HG03521 (cell line): ENCODE data around the gene ATXN7L3.

Experiments used
- ATAC-seq: cut with Tn5 transposase; IDR thresholded peaks from one replicate; pipeline ENCODE4 v1.9.1; 2021; ENCODE audit warnings: mild to moderate bottlenecking, moderate library complexity; ENCODE audit not compliant: unreplicated experiment

ATXN7L3 gene

DNA sequence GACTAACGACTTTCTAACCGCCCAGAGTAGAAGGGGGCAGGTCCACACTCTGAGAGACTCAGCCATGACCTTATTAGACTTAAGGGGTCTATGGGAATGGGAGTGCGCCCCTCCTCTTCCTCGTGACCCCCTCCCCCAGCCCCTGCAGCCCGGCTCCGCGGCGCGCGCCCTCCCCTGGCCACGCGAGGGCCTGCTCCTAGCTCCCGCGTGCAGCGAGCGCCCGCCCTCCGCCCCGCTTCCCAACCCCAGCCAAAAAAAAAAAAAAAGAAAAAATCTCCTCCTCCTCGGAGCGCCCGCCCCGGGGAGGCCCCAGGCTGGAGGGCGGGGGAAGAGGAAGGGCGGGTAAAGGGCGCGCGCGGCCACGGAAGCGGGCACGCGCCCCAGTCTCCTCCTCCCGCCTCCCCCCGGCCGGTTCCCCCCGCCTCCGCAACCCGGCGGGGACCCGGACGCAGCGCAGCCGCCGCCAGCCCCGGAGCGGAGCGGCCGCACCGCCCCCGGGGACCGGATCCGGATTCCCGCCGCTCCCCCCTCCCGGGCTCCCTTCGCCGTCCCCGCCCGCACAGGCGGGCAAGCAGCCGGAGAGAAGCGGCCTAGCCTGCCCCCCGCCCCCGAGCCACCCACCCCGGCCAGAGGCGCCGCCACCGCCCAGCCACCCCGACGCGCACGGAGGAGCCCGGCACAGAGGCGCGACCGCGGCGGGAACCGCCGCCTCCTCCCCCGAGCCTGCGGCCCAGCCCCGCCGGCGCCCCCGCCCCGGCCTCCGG lies 18.8 kb upstream of the ATXN7L3 start:
- peak; percentile 38 for ATAC-seq

- no peak for ATAC-seq
Observed at GRCh38 chr17:44217738-44218343, 18.2 kb upstream of the ATXN7L3 start.

- no peak for ATAC-seq
Observed at GRCh38 chr17:44216694-44217093, 17.0 kb upstream of the ATXN7L3 start.

GRCh38 chr17:44216173-44216572 lies 16.5 kb upstream of the ATXN7L3 start:
- no peak for ATAC-seq

DNA sequence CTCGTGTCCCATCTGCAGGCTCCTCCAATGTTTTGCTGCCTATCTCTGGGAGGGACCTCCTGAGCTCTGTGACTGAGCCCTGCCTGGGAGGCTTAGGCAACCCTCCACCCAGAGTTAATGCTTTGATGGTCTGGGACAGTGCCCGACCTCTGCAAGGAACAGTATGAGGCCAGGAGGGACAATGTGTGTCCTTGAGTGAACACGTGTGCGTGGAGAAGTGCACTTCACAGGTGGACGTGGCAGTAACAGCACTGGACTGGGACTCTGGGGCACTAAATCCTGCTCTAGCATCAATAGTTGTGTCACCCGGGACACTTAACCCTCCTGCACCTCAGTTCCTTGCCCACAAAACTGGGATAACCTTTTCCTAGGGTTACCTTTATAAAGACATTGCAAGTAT lies 15.2 kb upstream of the ATXN7L3 start:
- no peak for ATAC-seq

- no peak for ATAC-seq
Observed at GRCh38 chr17:44214230-44214494, 14.5 kb upstream of the ATXN7L3 start.

GRCh38 chr17:44213403-44214229 lies 13.9 kb upstream of the ATXN7L3 start:
- ATAC-seq: no peak

GRCh38 chr17:44212507-44213402 lies 13.1 kb upstream of the ATXN7L3 start:
- no peak for ATAC-seq

DNA sequence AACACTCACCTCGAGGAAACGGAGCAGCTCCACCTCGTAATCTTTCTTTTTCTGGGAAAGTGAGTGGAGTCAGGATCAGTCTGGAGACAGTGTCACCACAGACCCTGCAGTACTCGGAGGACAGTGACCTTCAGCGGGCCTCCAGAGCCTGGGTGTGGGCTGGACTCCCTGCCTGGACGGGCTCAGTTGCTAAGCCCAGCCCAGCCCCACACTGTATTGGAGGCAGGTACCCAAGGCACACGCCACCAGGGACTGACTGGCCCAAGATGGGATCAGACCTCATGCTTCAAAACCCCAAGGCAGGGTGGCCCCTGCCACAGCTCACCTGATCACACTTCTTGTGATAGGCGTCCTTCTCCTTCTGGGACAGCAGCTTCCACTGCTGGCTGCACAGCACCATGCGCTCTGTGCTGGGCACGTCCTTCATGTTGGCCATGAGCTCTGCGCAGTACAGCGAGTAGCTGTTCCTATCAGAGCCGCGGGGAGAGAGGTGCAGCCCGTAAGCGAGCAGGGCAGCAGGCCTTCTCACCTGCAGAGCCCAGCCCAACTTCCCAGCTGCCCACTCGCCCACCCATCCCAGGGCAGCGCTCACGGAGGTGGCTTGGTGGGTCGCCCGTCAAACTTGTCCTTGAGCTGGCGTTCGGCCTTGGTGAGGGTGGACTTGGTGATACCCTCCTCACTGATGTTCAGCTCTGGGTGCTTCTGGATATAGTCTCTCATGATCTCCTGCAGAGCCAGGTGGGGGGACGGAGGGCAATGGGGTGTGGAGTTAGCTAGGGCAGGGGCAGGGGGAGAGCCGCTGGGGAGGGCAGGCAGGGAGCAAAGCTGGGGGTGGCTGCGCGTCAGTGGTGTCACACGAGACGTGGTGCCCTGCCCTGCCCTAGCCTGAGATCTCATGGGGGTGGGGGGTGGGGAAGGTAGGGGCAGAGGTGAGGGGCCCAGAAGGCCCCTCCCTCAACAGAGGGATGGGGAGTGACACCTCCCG lies 11.9 kb upstream of the ATXN7L3 start:
- ATAC-seq: no peak

GRCh38 chr17:44210342-44211192 lies 10.9 kb upstream of the ATXN7L3 start:
- ATAC-seq: peak; percentile 70

DNA sequence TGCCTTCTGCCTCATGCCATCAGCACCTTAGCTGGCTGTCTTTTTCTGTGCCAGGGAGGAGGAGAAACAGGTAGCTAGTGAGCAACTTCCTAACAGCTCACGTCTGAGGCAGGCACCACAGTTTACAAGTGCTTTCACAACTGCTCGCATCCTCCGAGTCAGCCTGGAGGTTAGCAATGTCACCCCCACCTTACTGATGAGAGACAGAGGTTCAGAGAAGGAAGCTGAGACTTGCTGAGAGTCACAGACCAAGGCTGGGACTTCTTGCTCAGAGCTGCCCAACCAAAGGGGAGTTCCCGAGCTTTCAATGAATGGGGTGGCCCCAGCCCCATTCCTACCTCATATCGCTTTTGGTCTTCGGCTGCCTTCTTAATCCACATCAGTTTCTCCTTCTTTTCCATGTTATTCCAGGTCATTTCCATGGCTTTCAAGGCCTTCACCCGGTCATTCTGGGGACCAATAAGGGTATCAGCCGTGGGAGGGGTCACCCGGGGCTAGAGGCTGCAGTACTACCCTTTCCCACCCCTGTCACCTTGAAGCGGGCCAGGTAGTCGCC lies 10.2 kb upstream of the ATXN7L3 start:
- ATAC-seq: peak; percentile 8

GRCh38 chr17:44207743-44208142 lies 8.1 kb upstream of the ATXN7L3 start:
- ATAC-seq: no peak

DNA sequence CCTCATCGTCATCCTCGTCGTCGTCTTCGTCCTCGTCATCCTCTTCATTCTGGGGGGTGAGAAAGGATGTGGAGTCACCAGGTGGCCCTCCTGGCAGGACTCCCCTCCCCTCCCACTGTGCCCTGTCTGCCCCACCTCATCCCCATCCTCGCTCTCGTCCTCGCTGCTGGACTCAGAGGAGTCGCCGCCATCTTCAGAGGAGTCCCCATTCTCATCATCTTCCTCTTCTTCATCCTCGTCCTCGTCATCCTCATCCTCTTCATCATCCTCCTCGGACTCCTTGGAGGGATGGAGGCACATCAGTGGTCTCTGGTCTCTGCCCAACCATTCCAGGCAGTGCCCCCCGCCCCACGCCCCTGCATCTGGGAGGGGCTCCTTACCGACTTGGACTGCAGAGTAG lies 7.6 kb upstream of the ATXN7L3 start:
- no peak for ATAC-seq

- no peak for ATAC-seq
Observed at GRCh38 chr17:44206825-44207155, 7.1 kb upstream of the ATXN7L3 start.

DNA sequence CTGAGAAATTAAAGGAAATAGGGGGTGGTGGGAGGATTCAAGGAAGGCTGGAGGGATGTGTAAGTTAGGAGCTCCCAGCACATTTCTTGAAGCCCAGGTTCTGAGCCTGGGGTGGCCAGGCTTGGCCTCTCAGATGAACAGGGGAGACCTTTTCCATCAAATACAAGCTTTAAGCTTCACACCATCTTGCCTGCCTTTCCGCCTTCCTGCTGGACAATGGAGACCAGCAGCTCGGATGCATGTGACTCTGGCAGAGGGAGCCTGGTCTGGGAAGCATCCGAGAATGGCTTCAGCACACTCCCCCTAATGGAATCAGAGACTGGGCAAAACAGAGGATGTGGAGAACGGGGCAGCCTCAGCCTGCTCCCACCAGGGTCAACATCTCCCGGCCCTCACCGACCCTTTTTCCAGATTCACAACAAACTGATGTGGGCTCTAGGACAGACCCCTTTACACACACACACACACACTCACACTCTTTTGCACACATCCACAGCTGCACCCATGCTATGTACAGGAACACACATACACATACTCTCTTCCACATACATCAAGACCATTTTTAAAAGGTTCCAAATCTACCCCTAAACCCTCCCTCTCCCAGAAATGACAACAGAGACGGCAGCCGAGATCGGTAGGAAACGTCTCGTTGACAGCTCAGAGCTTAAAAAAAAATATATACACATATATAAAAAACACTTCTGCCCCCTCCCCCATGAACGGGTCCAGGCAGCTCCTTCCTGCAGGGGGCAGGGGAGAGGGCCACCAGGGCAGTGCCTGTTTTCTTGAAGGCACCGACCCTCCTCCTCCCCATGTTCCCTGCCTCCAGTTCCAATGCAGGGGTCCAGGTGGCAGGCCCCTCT lies 6.5 kb upstream of the ATXN7L3 start:
- ATAC-seq: no peak

DNA sequence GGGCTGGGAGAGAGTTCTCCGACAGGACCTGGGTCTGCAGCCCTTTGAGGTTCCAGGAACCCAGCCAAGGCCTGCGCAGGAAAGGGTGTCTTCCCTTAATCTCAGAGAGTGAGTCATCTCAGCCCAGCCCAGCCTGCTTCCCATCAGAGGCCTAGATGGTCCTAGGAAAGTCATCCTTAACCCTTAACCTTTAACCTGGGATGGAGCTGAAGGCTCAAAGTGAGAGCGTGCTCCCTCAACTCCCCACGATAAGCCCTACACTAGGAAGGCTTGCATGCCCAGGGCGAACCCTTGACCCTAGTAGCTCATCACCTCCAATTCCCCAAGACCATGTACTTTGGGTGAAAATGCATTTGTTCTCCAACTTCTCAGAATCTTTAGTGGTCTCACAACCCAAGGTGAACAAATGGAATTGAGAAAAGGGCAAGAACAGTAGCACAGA lies 4.8 kb upstream of the ATXN7L3 start:
- no peak for ATAC-seq

DNA sequence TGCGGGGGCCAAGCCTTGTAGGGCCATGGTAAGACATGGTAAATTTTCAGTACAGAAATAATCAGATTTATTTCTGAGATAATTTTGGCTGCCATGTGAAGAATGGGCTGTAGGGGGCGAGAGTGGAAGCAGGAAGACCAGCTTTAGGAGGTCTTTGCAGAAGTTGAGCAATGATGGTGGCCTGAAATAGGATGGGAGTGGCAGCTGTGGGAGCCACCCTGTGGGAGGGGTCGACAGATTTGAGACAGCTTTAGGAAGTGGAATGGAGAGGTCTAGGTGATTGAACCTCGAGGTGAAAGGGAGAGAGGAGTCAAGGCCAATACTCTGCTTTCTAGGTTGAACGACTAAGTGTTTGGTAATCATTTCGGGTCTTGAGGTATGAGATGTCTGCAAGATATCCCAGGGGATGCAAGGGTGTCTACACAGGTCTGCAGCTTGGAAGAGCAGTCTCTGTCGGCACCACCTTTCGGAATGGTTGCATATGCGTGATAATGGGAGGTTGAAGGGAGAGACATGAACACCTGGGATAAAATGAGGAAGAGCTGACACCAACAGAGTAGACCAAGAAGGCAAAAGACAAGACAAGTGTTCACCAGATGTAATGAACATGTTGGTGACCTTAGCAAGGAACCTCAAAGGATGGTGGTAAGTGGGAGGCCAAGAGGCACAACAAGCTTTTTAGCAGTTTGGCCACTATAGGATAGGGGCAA lies 4.2 kb upstream of the ATXN7L3 start:
- no peak for ATAC-seq
